GM21515 (cell line): ENCODE measurements around the gene HYAL3.
"Not testable (repeated sequence)": the region's sequence is repeated elsewhere in the genome, so short reads cannot be mapped to it uniquely, and the experiment has no call there.

Experiments used
- ATAC-seq: cut with Tn5 transposase; IDR thresholded peaks from one replicate; pipeline ENCODE4 v1.9.1; 2021; ENCODE audit not compliant: unreplicated experiment

HYAL3 gene

GRCh38 chr3:50316657-50317242, 17.5 kb upstream of the HYAL3 start:
- no peak for ATAC-seq

DNA sequence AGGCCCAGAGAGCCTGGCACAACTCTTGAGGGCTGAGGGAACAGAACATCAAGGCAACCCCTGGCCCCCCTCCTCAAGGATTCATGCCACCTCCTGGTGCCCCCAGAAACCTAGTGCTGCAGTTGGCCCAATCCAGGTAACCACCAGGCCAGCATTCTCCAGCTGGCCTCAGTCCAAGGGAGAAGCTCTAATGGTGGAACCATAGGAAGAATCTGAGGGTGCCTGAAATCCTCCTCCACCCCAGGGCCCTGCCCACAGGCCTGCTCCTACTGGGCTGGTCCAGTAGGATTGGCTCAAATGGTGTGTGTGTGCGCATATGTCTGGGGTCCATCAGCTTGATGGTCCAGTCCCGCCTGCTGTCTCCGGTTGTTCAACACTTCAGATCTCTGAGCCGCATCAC, 15.6 kb upstream of the HYAL3 start:
- no peak for ATAC-seq

DNA sequence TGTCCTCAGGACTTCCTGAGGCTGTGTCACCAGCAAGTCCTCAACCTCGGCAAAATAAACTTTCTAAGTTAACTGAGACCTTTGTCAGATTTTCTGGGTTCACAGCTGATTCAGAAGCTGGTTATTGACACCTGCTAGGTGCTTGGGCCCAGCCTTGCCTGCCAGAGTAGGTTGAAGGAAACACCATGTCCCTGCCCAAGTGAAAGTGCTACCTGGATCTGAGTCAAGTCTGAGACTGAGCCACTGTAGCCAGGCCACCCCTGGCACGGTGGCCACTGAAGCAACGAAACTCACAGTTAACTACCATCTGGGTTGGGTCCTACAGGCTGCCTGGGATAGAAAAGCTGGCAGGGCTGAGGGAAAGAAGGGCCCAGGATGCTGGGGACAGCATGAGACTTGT, 15.1 kb upstream of the HYAL3 start:
- no peak for ATAC-seq

- not testable (repeated sequence) for ATAC-seq
These were observed 12.8 kb upstream of the HYAL3 start for GRCh38 chr3:50312041-50312440.

DNA sequence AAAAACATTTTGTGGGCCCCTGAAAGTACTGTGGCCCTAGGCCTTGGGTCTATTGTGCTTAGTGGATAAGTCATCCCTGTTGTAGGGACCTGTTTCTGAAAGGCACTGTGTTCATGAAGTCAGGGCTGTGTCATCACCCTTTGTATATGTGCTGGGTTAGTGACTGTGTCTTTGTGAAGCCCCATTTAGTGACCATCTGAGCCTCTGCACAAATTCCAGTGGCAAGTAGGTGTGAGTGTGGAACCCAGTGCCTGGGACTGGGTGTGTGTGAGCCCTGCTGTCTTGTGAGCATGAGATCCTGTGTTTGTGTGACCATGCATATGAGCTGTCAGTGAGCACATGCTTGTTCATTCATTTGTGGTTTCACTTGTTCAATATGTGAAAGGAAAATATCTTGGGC, 5.4 kb upstream of the HYAL3 start:
- no peak for ATAC-seq

DNA sequence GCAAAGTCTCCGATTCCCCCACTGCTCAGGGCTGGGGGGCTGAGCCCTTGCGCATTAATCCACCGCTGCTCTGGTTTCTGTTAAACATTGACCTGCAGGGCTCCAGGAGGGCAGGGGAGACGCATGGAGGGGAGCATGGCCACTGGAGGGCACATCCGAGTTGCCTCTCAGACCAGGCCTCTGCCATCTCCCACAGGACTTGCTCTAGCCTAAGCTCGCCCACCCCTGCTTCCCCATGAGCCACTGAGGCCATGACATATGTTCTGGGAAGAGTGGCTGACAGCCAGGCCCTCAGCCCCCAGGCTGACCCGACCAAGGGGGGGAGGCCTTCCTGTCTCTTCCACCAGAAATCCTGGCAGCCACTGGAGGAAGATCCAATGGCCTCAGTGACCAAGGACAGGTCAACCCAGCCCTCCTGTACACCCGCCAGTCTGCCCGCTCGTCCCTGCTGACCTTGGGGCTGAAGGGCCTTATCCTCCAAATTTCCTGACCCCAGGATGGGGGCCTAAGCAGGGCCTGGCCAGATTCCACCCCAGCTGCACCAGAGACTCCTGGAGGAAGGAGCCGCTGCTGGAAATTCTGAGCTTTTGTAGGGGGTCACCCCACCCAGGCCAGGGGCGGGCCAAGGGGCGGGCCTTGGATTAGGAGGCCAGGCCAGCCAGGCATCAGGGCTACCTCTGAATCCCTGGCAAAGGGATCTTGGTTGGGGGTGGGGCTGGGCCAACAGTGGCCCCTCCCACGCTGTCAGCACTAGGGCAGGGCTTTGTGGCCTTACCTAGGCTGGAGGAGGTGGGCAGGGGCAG, 4.0 kb upstream of the HYAL3 start, which contains the start of gene HYAL1:
Gene HYAL1 (minus strand): TSS at position 562 of the 803 bp plus-strand sequence. CDS start 618 bp downstream, outside the sequence.
- ATAC-seq, result no peak

DNA sequence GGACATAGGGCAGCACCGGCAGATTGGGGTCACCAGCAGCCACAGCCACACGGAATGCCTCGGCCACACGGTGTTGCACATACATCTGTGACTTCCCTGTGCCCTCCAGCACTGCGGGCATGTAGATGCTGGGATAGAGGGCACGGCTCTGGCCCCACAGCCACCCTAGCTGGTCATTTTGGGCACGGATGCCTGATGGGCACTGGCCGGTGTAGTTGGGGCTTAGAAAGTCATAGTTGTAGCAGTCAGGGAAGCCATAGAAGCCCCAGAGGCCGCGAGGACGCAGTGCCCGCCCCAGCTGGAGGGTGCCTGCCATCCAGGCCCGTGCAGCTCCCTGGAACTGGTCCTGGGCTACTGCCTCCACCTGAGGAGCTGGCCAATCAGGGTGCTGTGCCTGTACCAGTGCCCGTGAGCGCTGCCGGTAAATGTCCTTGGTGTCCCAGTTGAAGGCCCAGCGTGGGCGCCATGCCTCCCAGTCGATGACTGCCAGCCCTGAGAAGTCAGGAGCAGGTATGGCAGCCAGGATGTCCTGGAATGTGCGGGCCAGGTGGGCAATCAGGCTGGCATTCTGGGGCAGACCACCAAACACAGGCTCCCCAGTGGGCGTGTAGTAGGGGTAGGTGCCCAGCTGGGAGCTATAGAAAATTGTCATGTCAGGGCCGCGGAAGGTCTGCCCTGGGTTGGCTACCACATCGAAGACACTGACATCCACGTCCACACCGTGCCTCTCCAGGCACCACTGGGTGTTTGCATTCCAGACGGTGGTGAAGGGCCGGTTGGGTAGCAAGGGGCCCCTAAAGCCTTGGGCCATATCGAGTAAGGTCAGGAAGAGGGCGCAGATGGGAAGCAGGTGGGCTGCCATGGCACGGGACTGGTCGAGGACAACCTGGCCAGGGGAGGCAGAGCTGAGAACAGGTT, 3.1 kb upstream of the HYAL3 start:
- ATAC-seq, result no peak

GRCh38 chr3:50300681-50301254, 1.6 kb upstream of the HYAL3 start:
- ATAC-seq, result no peak

DNA sequence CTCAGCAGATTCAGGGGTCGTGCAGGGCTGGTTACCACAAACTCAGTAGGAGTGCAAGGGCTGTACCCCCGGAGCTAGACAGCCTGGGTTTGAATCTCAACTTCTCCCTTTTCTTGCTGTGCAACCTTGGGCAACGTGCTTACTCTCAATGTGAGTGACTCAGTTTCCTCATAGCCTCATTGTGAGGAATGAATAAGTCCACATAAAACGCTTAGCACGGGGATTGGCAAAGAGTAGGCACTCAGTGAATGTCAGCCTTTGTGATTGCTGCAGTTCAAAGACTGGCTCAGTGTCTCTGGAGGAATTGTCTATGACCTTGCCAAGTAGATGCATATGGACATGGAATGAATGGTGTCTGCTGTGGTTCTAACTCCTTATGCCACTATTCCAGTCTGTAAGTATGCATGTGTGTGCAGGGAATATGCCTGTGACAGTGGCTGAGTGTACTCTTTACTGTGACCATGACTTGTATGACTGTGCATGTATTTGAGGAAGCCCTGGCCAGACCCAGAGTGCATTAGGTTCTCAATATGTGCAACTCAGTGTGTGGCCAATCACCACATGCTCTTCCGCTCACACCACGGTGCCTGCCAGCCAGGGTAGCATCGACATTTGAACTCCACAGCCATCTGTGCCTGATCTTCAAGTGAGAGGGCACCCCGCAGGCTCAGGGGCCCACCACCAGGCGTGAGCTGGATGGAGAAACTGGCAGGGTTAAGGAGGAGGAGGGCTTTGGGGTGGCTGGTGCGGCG, 900 bp upstream of the HYAL3 start:
- no peak for ATAC-seq

DNA sequence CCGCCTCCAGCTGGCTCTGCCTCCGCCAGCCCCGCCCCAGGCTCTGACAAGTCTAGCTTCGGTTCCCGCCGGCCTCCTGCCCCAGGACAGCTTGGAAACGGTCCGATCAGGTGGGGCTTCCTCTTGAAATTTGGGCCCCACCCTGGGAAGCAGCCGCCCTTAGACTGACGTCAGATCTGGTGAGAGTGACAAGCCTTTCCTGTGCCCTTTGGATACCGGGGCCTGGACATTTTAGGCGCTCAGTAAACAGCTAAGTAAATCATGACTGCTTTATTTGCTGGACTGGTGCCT, 378 bp upstream of the HYAL3 start:
- ATAC-seq, result no peak

DNA sequence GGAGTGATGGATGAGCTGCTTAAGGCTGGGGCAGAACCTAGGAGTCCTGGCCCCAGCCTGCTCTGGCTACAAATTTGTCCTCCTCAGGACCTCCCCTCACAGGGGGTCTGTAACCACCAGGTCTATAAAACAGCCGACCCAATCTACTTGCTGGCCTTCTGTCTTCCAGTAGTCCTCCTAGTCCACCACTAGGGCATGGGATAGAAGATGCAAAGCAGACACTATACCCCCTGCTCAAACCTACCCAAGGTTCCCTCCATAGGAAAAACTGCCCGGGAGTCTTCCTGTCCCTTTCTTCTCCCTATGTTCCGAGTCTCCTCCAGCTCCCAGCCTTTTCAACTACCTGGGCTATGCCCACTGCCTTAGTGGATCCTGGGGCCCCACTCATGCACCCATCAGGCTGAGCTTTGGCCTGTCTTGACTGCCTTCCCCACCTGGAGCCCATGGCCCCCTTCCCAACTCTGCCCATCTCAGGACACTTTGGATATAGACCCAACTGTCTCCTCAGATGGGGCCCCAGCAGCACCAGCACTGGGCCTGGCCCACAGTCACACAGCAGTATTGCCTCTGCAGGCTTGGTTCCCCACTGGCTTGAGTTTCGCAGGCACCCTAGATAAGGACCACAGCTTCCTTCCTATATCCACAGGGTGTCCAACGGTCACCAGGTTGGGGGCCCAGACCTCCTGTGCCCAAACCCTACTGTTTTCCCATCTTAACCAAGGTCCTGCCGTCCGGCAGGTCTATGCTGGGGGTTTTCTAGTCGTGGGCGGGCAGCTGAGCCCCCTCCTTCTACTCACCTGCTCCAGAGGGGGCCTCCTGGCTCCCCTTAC, 1.1 kb downstream of the HYAL3 start:
- no peak for ATAC-seq

GRCh38 chr3:50297384-50297775, 1.8 kb downstream of the HYAL3 start:
- no peak for ATAC-seq

GRCh38 chr3:50296721-50297383, 2.4 kb downstream of the HYAL3 start:
- ATAC-seq, result no peak

DNA sequence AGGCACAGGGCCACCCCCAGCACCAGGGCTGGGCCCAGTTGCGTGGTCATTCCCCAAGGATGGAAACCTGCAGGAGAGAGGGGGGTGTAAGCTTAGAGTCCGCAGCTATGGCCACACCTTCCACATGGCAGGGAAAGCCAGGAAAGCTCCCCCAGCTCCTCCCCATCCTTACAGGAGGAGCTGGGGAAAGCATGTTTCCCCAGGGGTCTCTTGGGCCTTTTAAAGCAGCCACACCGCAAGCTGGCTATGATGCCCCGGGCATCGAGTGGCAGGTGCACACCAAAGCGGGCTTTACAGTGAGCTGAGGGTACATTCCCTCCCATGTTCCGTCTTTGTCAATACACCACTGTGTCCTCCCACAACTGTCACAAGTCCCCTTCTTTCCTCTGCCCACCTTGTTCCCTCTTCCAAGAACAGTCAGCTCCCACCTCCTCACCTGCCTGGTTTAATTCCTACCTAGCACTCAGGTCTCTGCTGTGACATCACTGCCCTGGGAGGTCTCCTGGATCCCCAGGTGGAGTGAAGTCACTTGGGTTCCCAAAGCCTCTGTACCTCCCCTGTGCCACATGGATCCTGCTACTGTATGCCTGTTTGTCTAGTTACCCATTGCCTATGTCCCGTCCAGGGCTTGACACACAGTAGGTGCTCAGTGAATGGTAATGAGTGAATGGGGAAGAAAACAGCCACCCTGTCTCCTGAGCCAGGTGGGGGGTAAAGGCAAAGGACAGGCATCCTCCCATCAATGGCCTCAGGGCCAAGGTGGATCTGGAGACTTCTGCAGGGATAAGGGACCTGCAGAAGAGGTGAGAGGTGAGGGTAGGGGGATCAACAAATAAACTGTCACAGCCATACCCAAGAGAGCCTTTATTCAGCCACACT, 3.4 kb downstream of the HYAL3 start:
- no peak for ATAC-seq

DNA sequence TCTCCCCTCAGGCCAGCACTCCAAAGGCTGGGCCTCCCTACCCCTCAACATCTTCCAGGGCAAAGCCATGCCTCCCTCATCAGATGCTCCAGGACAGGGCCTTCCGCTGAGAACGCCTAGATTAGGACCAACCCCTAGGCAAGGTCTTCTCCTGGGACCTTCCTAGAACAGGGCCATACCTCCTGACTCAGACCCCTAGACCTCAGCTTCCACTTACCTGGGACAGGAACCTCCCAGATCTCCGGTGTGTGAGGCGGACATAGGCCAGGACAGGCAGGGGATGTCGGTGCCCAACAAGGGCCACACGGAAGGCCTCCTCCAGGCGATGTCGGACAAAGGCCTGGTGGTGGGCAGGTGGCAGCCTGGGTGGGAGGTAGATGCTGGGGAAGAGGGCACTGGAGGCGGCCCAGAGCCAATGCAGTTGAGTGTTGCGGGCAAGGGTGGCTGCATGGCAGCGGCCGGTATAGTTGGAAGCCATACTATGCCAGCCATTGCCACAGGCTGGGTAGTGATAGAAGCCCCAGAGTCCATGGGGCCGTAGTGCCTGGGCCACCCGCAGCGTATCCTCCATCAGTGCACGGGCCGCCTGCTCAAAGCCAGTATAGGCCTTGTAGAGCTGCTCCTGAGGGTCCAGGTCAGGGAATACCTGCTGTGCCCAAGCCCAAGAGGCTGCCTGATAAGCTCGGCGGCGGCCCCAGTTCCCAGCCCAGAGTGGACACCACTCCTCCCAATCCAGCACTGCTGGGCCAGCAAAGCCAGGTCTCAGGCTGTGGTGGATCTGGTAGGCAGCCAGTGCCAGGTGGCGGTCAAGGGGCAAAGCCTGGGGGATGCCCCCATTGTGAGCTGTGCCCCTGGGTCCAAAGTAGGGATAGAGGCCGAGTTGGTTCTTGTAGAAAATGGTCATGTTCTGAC, 4.5 kb downstream of the HYAL3 start:
- no peak for ATAC-seq

DNA sequence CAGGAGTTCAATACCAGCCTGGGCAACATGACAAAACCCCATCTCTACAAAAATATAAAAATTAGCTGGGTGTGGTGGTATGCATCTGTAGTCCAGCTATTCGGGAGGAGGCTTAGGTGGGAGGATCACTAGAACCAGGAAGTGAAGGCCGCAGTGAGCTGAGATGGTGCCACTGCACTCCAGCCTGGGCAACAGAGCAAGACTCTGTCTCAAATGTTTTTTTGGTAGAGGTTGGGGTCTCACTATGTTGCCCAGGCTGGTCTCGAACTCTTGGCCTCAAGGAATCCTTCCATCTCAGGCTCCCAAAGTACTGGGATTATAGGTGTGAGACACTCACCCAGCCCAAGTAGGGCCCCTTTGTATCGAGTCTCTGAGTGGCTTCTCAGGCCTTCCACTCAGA, 5.1 kb downstream of the HYAL3 start:
- ATAC-seq, result no peak

GRCh38 chr3:50293079-50293801, 6.0 kb downstream of the HYAL3 start:
- ATAC-seq, result no peak
